GM18526 (cell line): ENCODE results near the gene SRP19.

Experiments used
- POLR2A ChIP-seq: IDR thresholded peaks from 3 replicates; pipeline ENCODE4 v1.6.1; 2011; ENCODE audit not compliant: insufficient read length; ENCODE audit errors: extremely low read depth

SRP19 gene

DNA sequence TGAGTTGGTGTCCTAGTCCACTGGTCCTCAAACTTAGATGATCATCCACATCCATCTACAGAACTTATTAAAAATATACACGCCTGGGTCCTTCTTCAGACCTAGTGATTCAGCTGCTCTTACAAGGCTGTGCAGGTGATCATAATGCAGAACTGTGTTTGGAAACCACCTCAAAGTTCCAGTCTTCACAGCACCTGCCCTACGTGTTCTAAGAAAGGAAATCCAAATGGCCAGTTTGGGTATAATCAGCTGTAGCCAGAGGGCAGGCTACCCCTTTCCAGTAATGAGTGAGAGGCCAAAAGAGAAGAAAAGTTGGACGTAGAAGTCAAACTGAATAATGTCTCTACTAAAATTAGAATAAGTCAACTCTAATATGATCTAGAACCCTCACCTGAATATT is 45.5 kb downstream of the SRP19 start:
- TF ChIP-seq POLR2A = no peak

GRCh38 chr5:112907166-112907631 is 46.1 kb downstream of the SRP19 start:
- TF ChIP-seq POLR2A = no peak

DNA sequence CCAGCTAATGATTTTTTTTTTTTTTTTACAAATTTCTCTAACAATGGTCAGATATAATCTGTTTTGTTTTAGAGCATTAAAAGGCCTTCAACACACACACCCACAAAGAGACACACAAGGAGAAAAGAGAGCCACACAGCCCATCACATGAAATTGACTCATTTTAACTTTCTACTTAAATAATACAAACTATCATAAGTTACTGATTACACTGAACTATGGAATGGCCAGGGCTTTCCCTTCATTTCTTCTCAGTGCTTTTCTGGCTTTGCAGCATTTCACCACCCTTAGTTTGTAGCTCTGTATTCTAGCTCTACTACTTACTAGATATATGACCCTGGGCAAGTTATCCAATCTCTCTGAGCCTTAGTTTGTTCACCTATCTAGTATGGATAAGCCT is 47.8 kb downstream of the SRP19 start:
- TF ChIP-seq POLR2A = no peak

DNA sequence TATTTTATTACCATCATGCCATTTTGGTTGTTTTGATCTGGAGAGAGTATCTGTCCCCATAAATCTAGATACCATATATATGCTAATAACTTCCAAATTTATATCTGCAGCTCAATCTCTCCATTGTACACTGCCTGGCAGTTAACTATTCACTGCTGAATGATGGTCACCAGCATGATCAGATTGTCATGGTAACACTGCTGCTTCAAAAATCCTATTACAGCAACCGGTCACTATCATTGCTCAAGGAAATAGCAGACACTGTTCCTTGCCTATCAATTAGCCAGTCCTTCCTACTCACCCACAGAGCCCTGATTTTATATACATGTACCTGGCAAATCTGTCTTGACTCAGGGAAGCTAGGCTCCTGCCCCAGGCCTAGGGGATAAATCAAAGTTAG is 49.4 kb downstream of the SRP19 start:
- no peak for TF ChIP-seq POLR2A

- TF ChIP-seq POLR2A = no peak
Measured at GRCh38 chr5:112914584-112914983, 53.5 kb downstream of the SRP19 start.

DNA sequence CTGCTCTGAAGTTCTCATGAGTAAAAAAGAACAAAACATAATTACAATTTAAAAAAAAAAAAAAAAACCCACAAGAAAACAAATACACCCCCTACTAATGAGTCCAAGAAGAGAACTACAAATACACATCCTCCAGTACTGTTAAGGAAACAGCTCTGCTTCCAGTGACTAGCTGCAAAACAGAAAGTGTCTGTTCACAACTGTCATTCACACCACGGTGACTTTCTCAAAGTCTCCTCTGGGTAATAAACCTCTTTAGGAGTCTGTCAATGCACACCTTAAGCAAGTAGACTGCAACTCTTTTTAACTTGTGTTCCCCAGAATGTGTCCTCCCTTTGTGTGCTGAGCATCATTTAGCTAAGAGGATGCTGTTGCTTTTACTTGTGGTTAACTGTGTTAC is 54.7 kb downstream of the SRP19 start:
- no peak for TF ChIP-seq POLR2A

DNA sequence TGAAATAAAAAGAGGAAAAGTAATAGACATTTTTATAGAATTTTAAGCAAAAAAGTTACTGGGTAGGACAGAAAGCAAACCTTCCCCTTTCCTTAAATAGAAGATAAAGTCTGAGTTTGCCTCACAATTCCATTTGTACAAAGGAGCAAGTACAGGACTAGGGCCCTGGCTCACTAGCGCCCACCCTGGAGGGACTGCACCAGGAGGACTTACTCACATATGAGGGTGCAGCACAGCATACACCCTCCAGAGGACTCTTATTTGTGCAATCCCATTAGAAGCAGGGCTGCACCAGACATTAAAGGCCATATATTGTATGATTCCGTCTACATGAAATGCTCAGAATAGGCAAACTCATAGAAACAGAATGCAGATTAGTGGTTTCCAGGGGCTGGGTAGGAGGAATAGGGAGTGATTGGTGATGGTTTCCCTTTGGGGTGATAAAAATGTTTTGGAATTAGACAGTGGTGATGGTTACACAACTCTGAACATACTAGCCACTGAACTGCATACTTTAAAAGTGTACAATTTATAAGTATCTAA is 56.4 kb downstream of the SRP19 start:
- no peak for TF ChIP-seq POLR2A

- TF ChIP-seq POLR2A = no peak
Measured at GRCh38 chr5:112918136-112918535, 57.0 kb downstream of the SRP19 start.

- TF ChIP-seq POLR2A = no peak
Measured at GRCh38 chr5:112918679-112919078, 57.6 kb downstream of the SRP19 start.
